Amniotic stem cell (primary cell): ENCODE data around the gene VSTM2L.

ENCODE experiments used
- DNase-seq: peaks from one replicate; lab custom pipeline; 2025; lab: John Stamatoyannopoulos, UW

The VSTM2L gene

DNA sequence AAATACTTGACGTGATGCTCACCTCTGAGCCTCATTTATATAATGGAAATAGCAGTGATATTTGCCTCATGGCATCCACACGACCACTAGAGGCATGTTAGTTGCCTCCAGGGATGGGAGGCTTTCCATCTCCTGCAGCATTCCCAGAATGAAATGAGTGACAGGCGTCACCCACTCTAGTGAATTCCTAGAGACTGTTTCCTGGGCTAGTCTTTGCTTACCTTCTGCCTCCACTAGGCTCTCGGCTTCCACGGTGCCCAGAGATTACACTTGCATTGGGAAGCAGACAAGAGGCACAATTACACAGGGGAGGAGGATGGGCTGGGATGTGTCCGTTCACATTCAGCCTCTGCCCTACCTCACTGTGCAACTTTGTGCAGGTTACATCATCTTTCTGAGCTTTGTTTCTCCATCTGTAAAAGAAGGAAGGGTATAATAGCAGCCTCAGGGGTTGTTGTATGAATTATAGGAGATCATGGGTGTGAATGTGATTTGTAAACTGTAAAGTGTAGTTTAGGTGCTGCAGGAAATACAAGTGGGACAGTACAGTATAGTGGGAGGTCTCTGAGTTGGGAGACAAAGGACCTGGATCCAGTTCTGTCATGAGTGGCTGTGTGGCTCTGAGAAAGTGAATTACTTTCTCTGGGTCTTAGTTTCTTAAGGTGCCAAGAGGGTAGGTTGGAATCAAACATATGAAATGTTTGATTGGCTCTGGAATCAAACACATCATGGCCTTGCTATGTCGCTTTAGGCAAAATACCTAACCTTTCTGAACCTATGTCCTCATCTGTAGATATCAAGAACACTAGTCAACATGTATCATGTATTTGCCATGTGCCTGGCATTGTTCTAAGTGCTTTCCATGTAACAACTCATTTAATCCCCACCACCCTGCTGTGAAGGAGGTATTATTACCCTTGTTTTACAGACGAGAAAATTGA, 3.6 kb upstream of the VSTM2L start:
- DNase-seq: no peak

DNA sequence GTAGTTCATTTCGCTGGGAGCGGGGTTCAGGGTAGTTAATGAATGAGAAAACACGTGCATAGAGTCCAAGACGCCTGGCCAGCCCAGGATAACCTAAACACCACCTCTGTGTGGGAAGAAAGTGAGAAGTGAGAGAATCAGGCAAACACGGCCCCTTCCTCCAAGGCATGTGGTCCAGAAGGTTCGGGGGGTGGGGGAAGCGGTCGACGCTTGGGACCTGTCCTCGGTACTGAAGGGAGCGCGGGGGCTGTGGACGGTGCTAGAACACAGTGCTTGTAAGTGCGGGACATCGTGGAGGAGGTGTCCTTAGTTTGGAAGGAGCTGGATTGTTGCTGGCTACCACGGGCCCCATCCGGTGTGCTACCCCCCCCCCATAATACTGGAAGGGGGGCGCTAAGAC, 1.7 kb upstream of the VSTM2L start:
- no peak for DNase-seq

- no peak for DNase-seq
Observed at GRCh38 chr20:37901654-37902503, 1.0 kb upstream of the VSTM2L start.

DNA sequence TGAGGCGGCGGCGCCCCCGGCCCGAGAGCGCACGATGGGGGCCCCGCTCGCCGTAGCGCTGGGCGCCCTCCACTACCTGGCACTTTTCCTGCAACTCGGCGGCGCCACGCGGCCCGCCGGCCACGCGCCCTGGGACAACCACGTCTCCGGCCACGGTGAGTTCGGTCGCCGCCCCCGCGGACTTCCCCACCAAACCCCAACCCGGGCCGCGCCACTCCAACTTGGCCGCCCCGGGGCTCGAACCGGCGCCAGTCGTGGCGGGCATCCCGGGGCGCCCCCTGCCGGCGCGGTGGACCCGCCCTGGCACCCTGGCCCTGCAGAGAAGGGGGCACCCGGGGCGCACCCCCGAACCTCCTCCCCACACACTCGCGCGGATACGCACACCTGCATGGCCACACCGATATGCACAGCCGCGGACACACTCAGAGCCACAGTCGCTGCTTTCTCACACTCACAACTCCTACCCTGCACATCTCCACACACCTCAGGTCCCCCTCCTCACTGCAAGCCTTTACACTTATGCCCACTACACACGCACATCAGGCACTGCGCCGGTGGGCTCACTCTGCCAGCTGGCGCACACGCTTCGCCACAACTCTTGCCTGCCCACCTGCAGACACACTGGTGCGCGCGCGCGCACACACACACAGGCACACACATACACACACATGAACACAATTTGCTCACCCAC, 535 bp downstream of the VSTM2L start:
- no peak for DNase-seq

DNA sequence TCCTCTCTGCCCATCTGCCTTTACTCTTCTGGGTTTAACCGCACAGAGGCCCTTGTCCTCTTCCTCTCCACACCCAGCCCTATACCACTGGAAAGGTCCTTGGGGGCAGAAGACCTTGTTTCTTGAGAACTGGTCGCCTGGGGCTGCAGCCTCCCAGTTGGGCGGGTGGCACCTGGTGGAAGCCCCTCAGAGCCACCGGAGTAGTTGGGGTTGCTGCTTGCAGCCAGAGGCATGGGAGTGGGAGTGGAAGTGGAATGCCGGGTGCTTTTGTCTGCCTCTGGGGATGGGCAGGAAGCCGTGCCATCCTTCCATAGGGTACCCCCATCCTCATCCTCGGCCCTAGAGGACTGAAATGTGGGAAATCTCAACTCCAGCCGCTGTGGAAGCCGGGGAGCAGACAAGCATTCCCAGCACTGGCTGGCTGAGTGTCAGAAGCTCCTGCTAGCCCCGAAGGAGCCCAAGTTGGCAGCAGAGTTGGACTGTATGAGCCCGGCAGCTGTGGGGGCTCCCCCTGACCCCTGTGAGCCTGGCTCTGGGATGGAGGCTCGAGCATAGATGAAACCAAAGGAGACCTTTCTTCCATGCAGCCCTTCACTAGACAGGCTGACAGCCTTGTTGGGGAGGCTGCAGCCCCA, 1.2 kb downstream of the VSTM2L start:
- no peak for DNase-seq

GRCh38 chr20:37904845-37905373, 2.0 kb downstream of the VSTM2L start:
- no peak for DNase-seq

- no peak for DNase-seq
Observed at GRCh38 chr20:37905671-37906613, 3.0 kb downstream of the VSTM2L start.

GRCh38 chr20:37907330-37907676, 4.4 kb downstream of the VSTM2L start:
- no peak for DNase-seq

DNA sequence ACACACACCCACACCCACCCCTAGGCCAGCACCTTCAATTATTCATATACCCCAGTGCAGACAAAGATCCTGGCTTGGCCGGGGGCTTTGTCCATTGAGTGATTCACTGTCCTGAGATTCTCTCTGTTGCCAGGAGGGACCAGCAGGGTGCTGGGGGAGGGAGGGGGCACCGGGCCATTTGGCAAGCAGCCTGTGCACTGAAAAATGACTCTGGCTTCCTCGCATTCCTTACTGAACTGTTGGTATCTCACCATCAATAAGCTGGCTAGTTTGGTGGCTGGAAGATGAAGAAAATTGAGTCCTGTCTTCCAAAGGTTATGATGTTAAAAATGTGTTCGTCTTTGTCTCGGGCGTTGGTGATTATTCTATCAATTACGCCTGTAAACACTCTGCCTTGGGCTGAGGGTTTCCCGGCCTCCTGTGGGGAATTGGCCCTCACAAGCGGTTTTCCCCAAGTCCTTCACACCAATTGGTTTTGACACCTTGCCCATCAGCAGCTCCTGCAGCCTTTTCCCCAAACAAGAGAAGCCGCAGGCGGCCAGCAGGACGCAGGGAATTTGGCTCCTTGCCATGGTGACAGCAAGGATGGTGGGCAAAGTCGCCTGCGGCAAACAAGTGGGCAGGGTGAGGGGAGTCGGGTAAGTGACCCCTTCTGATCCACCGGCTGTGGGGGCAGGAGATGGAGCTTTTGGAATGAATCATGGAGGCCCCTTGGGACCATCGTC, 4.9 kb downstream of the VSTM2L start:
- DNase-seq: peak; percentile 43

DNA sequence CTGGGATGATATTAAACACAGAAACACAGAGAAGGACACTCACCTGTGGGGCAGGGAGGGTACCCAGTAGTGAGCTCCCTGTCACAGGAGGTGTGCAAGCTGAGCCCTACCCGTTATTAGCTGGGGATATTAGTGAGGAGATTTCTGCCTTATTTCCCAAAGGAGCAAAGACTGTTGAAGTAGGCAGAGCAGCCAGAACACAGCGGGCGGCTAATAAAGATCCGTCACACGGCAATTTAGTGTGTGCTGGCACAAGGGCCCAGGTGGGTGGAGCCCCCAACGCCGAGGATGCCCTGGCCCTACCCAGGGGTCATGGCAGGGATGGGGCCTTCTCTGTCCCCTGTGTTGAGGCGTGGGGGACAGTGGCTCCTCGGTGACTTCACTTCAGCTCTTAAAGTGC, 8.3 kb downstream of the VSTM2L start:
- no peak for DNase-seq

- DNase-seq: no peak
Observed at GRCh38 chr20:37911838-37912281, 8.9 kb downstream of the VSTM2L start.

- DNase-seq: no peak
Observed at GRCh38 chr20:37912874-37913273, 9.9 kb downstream of the VSTM2L start.

GRCh38 chr20:37913567-37914366, 10.8 kb downstream of the VSTM2L start:
- no peak for DNase-seq

DNA sequence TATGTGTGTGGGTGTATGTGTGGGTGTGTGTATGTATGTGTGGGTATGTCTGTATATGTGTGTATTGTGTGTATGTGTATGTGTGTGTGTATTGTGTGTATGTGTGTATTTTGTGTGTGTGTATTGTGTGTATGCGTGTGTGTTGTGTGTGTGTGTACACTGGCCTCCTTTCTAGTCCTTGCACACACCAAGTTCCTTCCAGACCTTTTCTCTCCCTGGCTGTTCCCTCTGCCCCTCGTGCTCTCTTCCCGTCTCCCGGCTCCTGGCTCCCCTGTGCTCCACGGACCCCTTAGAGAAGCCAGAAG, 11.4 kb downstream of the VSTM2L start:
- DNase-seq: no peak

DNA sequence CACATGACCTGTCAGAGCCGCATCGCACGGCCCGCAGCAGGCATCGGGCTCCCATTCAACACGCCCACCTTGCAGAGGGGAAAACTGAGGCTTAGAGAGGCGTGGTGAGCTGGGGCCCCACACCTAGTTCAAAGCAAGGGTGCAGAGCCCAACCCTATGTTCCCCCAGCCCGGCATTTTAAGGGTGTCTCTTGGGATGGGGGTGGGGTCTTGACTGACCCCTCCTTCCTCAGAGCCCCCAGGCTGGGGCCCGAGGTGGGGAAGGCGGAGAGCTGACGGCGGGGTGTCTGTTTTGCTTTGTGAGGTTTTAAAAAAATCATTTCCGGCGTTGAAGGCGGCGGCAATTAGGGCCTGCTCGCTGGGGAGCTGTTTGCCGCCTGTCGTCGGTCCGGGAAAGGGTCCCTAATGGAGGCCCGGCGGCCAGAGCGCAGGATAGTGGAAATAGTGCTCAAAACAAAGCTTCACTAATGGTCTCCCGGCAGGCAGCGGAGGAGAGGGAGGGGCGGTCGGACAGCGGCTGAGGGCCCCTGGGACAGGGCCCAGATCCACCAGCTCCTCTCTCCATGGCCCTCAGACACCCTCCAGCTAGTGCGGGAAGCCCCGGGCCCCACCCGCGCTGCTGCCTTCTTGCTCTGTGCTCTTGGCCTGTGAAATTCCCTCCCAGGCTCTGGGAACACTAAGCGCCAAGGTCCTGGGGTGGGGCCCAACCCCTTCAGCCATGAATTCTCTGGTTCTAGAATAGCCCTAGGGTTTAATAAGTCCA, 11.9 kb downstream of the VSTM2L start:
- DNase-seq: no peak

DNA sequence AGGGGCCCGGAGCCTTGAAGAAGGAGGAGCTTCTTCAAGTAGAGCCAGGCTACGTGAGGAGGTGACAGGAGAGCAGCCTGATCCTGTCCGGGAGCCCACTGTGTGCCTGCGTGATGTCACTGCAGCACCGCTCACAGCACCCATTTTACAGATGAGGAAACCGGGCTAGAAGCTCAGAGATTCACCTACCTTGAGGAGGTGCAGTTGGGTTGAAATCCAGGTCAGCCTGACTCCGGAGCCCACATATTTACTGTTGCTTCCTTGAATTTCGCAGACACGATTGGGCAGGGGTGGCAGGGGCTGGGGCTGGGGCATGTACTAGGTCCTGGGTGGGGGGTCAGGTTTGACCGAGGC, 12.5 kb downstream of the VSTM2L start:
- no peak for DNase-seq

- no peak for DNase-seq
Observed at GRCh38 chr20:37915800-37916570, 13.1 kb downstream of the VSTM2L start.

DNA sequence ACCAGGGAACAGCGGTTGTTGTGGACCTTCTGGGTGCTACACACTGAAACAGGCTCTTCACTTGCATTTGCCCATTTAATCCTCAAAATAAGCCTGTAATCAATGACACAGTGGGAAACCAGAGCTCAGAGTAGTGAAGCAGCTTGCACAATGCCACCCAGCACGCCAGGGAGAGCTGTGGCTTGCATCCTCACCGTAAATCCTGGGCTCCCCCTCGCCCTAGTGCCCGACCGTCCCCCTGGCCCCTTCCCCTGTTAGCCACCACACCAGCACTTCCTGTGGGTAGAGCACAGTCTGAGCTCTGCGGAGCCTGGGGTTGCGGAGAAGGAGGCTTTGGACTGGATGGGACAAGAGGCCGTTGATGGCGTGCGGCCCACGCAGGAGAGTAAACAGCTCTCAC, 14.5 kb downstream of the VSTM2L start:
- no peak for DNase-seq
